ENCODE measurements around the gene KRTAP10-3.

KRTAP10-3 gene

GRCh38 chr21:44508711-44509445 lies 49.7 kb downstream of the KRTAP10-3 start:
- H3K4me3 Mint-ChIP-seq: no peak overlapping the region
- no peaks in the 10 kb centered on the region for H3K36me3 Mint-ChIP-seq (ENCODE audit: insufficient read depth)
- DNase-seq (ENCODE audit: low spot score in 2 of 2) (no peak), ATAC-seq (replicated peaks; ENCODE audit: extremely low read depth, poor library complexity, severe bottlenecking) (no peak)
- no peak overlapping the region for H3K27ac Mint-ChIP-seq (ENCODE audit: low read depth)
- H3K27me3 Mint-ChIP-seq: no peaks in the 10 kb centered on the region
- H3K4me1 Mint-ChIP-seq: no peaks in the 10 kb centered on the region
- H3K9me3 Mint-ChIP-seq: no peaks in the 10 kb centered on the region

- ATAC-seq (replicated peaks; ENCODE audit: extremely low read depth, poor library complexity, severe bottlenecking) (no peak), DNase-seq (ENCODE audit: low spot score in 2 of 2) (no peak)
- Mint-ChIP-seq H3K9me3 (no peaks in the 10 kb centered on the region), H3K4me3 (no peak overlapping the region), H3K27ac (ENCODE audit: low read depth) (no peak overlapping the region), H3K27me3 (no peaks in the 10 kb centered on the region), H3K4me1 (no peaks in the 10 kb centered on the region), H3K36me3 (ENCODE audit: insufficient read depth) (no peaks in the 10 kb centered on the region)
Measured at GRCh38 chr21:44508426-44508710, 50.2 kb downstream of the KRTAP10-3 start.

Measured in central memory CD8-positive, alpha-beta T cell (primary cell).